Measurements from ENCODE around the gene PRR7.

The PRR7 gene

GRCh38 chr5:177449140-177450061 is 2.8 kb downstream of the PRR7 start:
- no peak for DNase-seq

- DNase-seq = peak in 11 of 56 donors; percentile 16 to 57 (median 28)
Measured at GRCh38 chr5:177450667-177451424, 4.2 kb downstream of the PRR7 start.

GRCh38 chr5:177452688-177453638 is 6.3 kb downstream of the PRR7 start:
- DNase-seq = peak in 39 of 56 donors; percentile 13 to 82 (median 47)

- peak in 32 of 56 donors; percentile 25 to 74 (median 58) for DNase-seq
Measured at GRCh38 chr5:177453852-177454396, 7.3 kb downstream of the PRR7 start.

GRCh38 chr5:177454397-177455035 is 7.9 kb downstream of the PRR7 start:
- peak in 54 of 56 donors; percentile 9 to 93 (median 76) for DNase-seq

DNA sequence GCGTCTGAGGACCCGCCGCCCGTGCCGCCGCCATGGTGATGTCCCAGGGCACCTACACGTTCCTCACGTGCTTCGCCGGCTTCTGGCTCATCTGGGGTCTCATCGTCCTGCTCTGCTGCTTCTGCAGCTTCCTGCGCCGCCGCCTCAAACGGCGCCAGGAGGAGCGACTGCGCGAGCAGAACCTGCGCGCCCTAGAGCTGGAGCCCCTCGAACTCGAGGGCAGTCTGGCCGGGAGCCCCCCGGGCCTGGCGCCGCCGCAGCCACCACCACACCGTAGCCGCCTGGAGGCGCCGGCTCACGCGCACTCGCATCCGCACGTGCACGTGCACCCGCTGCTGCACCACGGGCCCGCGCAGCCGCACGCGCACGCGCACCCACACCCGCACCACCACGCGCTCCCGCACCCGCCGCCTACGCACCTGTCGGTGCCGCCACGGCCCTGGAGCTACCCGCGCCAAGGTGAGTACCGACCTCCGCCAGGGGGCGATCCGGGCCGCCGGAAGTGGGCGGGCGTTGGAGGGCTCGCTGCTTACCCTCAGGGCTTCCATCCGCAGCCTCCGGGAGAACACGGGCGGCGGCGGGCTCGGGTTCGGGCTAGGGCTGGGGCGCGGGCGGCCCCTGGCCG is 8.5 kb downstream of the PRR7 start:
- DNase-seq = peak in 37 of 56 donors; percentile 25 to 75 (median 51)

DNA sequence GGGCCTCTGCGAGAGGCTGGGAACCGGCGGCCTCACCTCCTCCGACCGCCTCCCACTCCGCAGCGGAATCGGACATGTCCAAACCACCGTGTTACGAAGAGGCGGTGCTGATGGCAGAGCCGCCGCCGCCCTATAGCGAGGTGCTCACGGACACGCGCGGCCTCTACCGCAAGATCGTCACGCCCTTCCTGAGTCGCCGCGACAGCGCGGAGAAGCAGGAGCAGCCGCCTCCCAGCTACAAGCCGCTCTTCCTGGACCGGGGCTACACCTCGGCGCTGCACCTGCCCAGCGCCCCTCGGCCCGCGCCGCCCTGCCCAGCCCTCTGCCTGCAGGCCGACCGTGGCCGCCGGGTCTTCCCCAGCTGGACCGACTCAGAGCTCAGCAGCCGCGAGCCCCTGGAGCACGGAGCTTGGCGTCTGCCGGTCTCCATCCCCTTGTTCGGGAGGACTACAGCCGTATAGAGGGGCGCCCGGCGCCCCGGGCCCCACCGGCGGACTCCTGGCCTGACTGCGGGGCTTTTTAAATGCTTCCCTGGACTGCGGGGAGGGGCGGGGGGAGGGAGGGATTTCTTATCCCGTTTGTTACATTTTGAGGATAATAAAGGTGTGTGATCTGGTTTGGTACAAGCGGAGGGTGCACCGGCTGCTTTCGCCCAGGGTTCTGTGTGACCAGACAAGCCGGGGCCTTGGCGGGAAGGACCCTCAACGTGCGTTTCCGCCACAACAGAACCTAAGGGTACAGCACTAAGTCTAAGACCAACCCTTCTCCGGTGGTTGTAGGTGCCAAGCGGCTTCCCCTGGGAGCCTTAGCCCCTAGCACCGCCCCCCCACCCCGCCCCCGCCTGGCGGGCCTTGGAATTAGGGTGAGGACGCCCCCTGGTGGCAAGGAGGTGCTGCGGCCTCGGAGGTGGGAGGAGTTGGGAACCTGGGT is 9.3 kb downstream of the PRR7 start:
- DNase-seq = peak in 55 of 56 donors; percentile 11 to 93 (median 74)

GRCh38 chr5:177456591-177456964 is 10.0 kb downstream of the PRR7 start:
- DNase-seq = no peak

- peak in 49 of 56 donors; percentile 26 to 86 (median 65) for DNase-seq
Measured at GRCh38 chr5:177456976-177457851, 10.6 kb downstream of the PRR7 start.

- DNase-seq = no peak
Measured at GRCh38 chr5:177457852-177458681, 11.5 kb downstream of the PRR7 start.

DNA sequence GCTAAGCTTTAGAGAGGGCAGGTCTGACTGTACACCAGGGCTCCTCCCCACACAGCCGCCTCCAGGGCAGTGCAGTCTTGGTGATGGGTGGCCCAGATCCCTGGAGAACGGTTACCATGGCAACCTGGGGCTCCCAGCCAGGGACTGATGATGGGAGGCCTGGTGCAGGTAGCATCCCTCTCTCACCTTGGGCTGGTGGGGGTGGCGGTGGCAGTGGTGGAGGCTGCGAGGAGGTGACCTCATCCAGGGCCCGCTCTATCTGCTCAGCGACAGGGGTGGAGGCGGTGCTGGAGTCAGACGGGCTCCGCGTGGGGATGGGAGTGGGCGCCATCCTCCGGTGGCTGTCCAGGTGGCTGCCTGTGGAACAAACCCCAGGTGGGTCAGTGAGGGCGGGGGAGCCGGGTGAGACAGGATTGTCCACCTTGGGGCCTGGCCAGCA is 12.3 kb downstream of the PRR7 start:
- peak in 39 of 56 donors; percentile 21 to 89 (median 56) for DNase-seq

- DNase-seq = no peak
Measured at GRCh38 chr5:177459357-177459756, 12.7 kb downstream of the PRR7 start.

DNA sequence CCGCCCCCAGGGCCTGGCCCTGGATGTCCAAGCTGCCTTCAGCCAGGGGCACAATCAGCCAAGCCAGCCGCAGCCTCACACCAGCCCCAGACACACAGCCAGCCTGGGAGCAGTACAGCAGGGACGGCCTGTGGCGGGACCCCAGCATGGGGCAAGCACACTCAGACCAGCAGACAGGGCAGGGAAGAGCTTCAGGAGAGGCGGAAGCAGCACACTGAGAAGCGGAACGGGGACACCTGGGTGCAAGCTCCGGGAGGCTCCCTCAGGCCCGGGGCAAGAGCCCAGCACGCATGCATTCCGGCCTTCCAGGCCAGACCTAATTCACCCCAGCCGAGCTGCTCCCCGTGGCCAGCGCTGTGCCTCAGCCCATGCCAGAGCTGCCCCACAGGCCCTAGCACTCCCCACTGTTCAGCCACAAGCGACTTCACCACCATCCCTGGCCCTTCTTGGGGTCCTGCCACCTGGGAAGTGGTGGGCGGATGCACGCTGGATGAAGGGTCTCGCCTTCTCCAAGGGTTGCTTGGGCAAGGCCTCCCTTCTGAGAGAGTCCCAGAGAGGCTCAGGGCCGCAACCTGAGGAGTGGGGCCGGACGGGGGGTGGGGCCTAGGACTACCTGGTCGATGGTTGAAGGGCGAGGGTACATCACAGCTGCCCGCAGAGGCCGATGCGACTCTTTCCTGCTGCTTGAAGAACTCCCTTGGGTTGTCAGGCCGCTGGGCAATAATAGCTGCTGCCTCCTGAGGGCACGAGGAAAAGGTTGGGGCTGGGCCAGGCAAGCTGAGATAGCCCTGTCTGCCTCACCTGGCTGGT is 13.4 kb downstream of the PRR7 start:
- no peak for DNase-seq

GRCh38 chr5:177462021-177462670 is 15.5 kb downstream of the PRR7 start:
- DNase-seq = peak in 6 of 56 donors; percentile 17 to 49 (median 30)

DNA sequence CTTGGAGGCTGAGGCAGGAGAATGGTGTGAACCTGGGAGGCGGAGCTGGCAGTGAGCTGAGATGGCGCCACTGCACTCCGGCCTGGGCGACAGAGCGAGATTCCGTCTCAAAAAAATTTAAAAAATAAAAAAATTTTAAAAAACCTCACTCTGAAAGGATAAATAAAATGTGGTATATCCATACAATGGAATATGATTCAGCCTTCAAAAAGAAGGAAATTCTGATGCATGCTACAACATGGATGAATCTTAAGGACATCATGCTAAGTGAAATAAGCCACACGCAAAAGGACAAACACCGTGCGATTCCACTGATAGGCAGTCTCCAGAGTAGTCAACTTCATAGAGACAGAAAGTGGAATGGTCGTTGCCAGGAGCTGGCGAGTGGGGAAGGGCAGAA is 18.4 kb downstream of the PRR7 start:
- no peak for DNase-seq

All from nucleus accumbens (tissue), 56 donors.